Measurements from ENCODE around the gene SLC35F6. TPM values are rescaled to one million over a fixed set of nuclear protein-coding genes. Genes with fewer than 3 reads are reported as not detected.

The SLC35F6 gene
- polyA plus RNA-seq, 1 donor from 2014 or later: 10.8 TPM

DNA sequence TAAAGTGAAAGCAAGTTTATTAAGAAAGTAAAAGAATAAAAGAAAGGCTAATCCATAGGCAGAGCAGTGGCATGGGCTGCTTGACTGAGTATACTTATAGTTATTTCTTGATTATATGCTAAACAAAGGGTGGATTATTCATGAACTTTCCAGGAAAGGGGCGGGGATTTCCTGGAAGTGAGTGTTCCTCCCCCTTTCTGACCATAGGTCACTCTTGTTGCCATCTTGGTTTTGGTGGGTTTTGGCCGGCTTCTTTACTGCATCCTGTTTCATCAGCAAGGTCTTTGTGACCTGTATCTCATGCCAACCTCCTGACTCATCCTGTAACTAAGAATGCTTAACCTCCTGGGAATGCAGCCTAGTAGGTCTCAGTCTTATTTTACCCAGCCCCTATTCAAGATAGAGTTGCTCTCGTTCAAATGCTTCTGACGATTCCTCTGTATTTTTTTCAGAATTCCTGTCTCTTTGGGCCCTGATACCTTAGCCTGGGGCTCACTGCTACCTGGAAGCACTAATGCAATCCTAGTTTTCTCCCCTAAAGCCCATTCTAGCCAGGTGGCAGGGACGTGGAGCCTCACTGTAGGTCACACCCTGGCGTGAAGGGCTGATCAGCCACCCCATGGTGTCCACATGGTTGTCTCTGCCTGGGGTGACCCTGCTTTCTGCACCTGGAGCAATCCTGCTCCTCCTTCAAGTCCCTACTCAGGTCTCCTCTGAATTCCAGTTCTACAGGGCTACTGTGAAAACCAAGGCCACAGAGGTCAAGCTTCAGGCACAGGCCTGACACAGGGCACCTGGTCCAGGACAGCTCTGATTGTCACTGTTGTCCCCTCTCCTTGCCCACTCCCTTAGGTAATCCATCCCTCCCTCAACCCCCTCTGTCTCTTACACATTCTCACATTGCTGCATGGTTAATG, 6.0 kb upstream of the SLC35F6 start:
- H3K36me3 ChIP-seq (ENCODE audit: insufficient read depth, low read length): no peaks in the 10 kb centered on the region
- H3K27ac ChIP-seq (ENCODE audit: low read length): no peak overlapping the region
- TF ChIP-seq SMC3 (conservative IDR thresholded peaks at IDR 0.05; ENCODE audit: poor library complexity): no peak
- TF ChIP-seq REST (IDR thresholded peaks at IDR 0.05; ENCODE audit: borderline replicate concordance): no peak
- no peak for TF ChIP-seq MXI1 (conservative IDR thresholded peaks at IDR 0.05; ENCODE audit: poor library complexity, severe bottlenecking)
- no peak for TF ChIP-seq EP300 (conservative IDR thresholded peaks at IDR 0.05; ENCODE audit: poor library complexity, severe bottlenecking)
- no peak for TF ChIP-seq POLR2AphosphoS5 (IDR thresholded peaks at IDR 0.05)
- TF ChIP-seq CTCF (IDR thresholded peaks at IDR 0.05; ENCODE audit: poor library complexity, severe bottlenecking): no peak
- TF ChIP-seq TAF1 (IDR thresholded peaks at IDR 0.05; ENCODE audit: low read depth): no peak
- no peak for TF ChIP-seq EZH2 (IDR thresholded peaks at IDR 0.05; ENCODE audit: borderline replicate concordance, insufficient read depth, low read length, poor library complexity, severe bottlenecking)
- no peak for TF ChIP-seq RAD21 (conservative IDR thresholded peaks at IDR 0.05)
- no peak overlapping the region for H3K4me3 ChIP-seq (ENCODE audit: low read length)
- H2AFZ ChIP-seq (ENCODE audit: low read depth, low read length): no peak overlapping the region
- no peaks in the 10 kb centered on the region for H3K79me2 ChIP-seq (replicated peaks; ENCODE audit: insufficient read depth, low read length)
- H3K9me2 ChIP-seq (ENCODE audit: insufficient read depth, low read length): no peaks in the 10 kb centered on the region
- H3F3A ChIP-seq (ENCODE audit: insufficient read depth, low read length, poor library complexity, severe bottlenecking): no peaks in the 10 kb centered on the region
- H3K27me3 ChIP-seq (ENCODE audit: insufficient read depth, low read depth, low read length): no peaks in the 10 kb centered on the region
- H3K9me3 ChIP-seq (ENCODE audit: low read length): no peaks in the 10 kb centered on the region
- H4K20me1 ChIP-seq (ENCODE audit: insufficient read depth): no peaks in the 10 kb centered on the region
- no peak overlapping the region for H3K9ac ChIP-seq (ENCODE audit: low read length)
- no peak overlapping the region for H3K4me2 ChIP-seq (ENCODE audit: low read length)

DNA sequence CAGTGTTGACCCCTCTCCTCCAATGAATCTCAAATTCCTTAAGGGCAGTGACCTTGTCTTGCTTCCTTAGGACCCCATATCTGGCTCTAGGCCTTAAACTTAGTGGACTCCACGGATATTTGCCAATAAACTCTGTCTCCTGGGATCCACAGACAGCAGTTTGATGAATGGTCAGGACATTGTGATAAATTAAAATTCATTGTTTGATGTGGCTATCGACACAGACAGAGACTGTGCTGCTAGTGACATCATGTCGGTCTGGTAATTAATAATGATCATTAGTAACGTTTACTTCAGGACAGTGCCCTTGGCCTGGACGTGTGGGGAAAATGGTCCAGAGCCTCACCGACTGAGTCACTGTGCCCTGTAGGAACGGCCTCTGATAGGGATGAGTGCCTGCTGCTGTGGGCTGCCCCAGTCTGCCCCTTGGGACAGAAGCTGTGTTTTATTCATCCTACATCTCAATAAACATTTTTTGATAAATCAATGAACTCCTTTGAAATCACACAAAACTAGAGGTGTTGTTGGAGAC, 5.2 kb upstream of the SLC35F6 start:
- H4K20me1 ChIP-seq (ENCODE audit: insufficient read depth): no peaks in the 10 kb centered on the region
- H3K9me3 ChIP-seq (ENCODE audit: low read length): no peaks in the 10 kb centered on the region
- no peak overlapping the region for H3K9ac ChIP-seq (ENCODE audit: low read length)
- H3K79me2 ChIP-seq (replicated peaks; ENCODE audit: insufficient read depth, low read length): no peaks in the 10 kb centered on the region
- no peak overlapping the region for H2AFZ ChIP-seq (ENCODE audit: low read depth, low read length)
- H3K4me3 ChIP-seq (ENCODE audit: low read length): no peak overlapping the region
- H3K9me2 ChIP-seq (ENCODE audit: insufficient read depth, low read length): no peaks in the 10 kb centered on the region
- no peaks in the 10 kb centered on the region for H3F3A ChIP-seq (ENCODE audit: insufficient read depth, low read length, poor library complexity, severe bottlenecking)
- no peaks in the 10 kb centered on the region for H3K27me3 ChIP-seq (ENCODE audit: insufficient read depth, low read depth, low read length)
- TF ChIP-seq EP300 (conservative IDR thresholded peaks at IDR 0.05; ENCODE audit: poor library complexity, severe bottlenecking) (no peak), CTCF (IDR thresholded peaks at IDR 0.05; ENCODE audit: poor library complexity, severe bottlenecking) (no peak), TAF1 (IDR thresholded peaks at IDR 0.05; ENCODE audit: low read depth) (no peak), RAD21 (conservative IDR thresholded peaks at IDR 0.05) (no peak)
- no peak overlapping the region for H3K4me2 ChIP-seq (ENCODE audit: low read length)
- no peak overlapping the region for H3K27ac ChIP-seq (ENCODE audit: low read length)
- no peaks in the 10 kb centered on the region for H3K36me3 ChIP-seq (ENCODE audit: insufficient read depth, low read length)
